ENCODE measurements around the gene MYO5B.

DNA sequence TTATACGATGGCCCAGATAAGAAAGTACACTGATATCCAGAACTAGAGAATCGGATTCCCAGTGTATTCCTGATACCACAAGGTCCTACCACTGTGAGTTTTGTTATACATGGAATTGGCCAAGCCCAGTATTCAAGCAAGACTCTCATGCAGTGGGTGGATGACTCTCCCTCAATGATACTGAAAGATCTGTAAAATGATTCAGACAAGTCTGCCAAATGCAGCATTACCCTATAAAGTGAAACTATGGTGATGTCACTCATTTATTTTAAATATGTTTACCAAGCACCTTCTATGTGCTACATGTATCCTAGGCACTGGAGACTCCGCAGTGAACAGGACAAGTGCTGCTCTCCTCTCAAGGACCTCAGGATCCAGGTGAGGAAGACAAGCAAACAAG, 22.6 kb downstream of the MYO5B start:
- TF ChIP-seq, protein P1, sequence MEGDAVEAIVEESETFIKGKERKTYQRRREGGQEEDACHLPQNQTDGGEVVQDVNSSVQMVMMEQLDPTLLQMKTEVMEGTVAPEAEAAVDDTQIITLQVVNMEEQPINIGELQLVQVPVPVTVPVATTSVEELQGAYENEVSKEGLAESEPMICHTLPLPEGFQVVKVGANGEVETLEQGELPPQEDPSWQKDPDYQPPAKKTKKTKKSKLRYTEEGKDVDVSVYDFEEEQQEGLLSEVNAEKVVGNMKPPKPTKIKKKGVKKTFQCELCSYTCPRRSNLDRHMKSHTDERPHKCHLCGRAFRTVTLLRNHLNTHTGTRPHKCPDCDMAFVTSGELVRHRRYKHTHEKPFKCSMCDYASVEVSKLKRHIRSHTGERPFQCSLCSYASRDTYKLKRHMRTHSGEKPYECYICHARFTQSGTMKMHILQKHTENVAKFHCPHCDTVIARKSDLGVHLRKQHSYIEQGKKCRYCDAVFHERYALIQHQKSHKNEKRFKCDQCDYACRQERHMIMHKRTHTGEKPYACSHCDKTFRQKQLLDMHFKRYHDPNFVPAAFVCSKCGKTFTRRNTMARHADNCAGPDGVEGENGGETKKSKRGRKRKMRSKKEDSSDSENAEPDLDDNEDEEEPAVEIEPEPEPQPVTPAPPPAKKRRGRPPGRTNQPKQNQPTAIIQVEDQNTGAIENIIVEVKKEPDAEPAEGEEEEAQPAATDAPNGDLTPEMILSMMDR (optimal IDR thresholded peaks at IDR 0.05 in 1 of 3, IDR thresholded peaks at IDR 0.05 in 1 of 3, conservative IDR thresholded peaks at IDR 0.05 in 1 of 3; ENCODE audit: extremely low read depth in 1 of 3, insufficient read depth in 2 of 3, low read length in 3 of 3), result no peak
- no peak for TF ChIP-seq EZH2 (IDR thresholded peaks at IDR 0.05; ENCODE audit: low read length)

Measured in keratinocyte (primary cell).